GM06990 (cell line): ENCODE results near the gene DCANP1.

Experiments used
- DNase-seq: peaks from one replicate; pipeline ENCODE4 v3.0.0-alpha.2; 2011; ENCODE audit not compliant: insufficient read length; ENCODE audit errors: extremely low read depth
- H3K27me3 ChIP-seq: replicated peaks from 2 replicates; pipeline ENCODE4 v1.6.0; 2011; ENCODE audit warnings: low read length; ENCODE audit not compliant: control insufficient read depth, insufficient read depth
- H3K36me3 ChIP-seq: 2 replicates; pipeline ENCODE4 v1.5.1; 2011; ENCODE audit warnings: low read length; ENCODE audit not compliant: control insufficient read depth, insufficient read depth
- H3K4me3 ChIP-seq: replicated peaks from 2 replicates; pipeline ENCODE4 v1.5.1; 2011; ENCODE audit warnings: low read depth, mild to moderate bottlenecking, control low read depth, low read length
- TF ChIP-seq, protein P1 (sequence below): IDR thresholded peaks from 2 replicates; pipeline ENCODE4 v1.5.1; 2011; ENCODE audit warnings: low read length, control low read depth, mild to moderate bottlenecking, inconsistent platforms; ENCODE audit not compliant: insufficient read depth, poor library complexity, severe bottlenecking

Gene DCANP1

DNA sequence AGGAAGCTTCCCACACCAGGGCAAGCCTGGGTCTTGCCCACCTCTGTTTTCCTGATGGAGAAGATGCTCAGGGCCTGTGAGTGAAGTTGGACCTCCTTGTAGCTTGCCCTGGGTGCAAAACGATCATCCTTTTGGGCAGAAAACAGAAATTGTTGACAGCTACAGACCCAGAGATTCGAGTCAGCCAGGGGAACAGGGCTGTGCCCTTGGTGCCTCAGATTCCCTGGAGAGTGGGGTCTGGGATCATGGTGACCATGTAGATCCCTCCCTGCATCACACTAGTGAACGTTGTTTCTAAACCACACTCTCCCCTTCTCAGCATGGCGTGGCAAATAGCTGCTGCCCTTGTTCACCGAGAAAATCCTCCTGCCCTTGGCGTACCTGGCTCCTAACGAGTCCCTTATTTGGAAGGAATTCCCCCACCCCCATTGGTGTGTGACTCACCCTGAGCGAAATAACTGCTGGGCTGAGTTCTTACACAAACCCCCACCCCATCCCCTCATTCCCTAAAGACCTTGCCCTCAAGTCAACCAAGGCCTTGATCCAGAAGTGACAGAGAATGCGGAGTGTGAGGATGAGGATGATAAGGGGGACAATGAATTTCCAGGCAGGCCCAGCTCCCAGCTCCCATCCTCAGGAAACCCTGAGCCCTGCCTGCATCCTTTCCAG lies 1.1 kb upstream of the DCANP1 start:
- TF ChIP-seq, protein P1, sequence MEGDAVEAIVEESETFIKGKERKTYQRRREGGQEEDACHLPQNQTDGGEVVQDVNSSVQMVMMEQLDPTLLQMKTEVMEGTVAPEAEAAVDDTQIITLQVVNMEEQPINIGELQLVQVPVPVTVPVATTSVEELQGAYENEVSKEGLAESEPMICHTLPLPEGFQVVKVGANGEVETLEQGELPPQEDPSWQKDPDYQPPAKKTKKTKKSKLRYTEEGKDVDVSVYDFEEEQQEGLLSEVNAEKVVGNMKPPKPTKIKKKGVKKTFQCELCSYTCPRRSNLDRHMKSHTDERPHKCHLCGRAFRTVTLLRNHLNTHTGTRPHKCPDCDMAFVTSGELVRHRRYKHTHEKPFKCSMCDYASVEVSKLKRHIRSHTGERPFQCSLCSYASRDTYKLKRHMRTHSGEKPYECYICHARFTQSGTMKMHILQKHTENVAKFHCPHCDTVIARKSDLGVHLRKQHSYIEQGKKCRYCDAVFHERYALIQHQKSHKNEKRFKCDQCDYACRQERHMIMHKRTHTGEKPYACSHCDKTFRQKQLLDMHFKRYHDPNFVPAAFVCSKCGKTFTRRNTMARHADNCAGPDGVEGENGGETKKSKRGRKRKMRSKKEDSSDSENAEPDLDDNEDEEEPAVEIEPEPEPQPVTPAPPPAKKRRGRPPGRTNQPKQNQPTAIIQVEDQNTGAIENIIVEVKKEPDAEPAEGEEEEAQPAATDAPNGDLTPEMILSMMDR: no peak
- DNase-seq: no peak
- Histone ChIP-seq H3K4me3 (no peak overlapping the region), H3K27me3 (no peaks in the 10 kb centered on the region), H3K36me3 (no peaks in the 10 kb centered on the region)

DNA sequence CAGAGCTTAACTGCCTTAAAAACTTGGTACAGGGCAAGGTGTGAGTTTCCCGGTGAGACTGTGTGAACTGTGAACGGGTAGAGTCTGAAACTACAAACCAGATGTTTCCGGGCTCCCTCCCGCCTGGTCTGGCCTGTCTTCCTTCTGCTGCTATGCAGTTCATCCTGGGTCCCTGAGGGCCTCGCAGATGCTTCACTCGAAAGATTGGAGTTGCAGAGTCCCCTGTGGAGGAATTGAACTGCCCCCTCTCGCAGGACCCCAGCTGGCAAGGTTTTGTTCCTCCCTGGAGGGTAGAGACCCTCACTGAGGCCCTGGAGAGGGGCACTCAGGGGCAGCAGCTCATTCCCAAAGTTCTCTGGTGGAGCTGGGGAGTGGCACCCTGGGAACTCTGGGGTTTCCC lies 533 bp downstream of the DCANP1 start:
- no peaks in the 10 kb centered on the region for H3K36me3 ChIP-seq
- TF ChIP-seq, protein P1: no peak
- no peak for DNase-seq
- H3K4me3 ChIP-seq: no peak overlapping the region
- H3K27me3 ChIP-seq: no peaks in the 10 kb centered on the region

DNA sequence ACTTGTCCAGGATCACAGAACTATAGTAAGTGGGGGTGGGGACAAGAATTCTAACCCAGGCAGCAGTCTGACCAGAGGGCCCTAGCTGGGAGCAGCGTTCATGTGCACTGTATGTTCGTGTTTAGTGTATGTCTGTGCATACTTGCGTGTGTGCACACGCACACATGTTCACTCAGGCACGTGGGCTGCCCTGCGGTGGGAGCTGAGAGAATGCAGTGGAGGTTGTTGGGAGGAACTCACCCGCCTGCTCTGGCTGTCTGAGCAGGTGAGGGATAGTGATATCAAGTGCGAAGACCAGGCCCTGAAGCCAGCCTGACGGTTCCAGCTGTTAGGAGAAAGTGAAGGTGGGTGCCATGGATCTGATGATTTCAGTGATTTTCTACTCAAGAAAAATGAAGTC lies 942 bp downstream of the DCANP1 start:
- no peaks in the 10 kb centered on the region for H3K36me3 ChIP-seq
- H3K4me3 ChIP-seq: no peak overlapping the region
- TF ChIP-seq, protein P1: no peak
- DNase-seq: no peak
- H3K27me3 ChIP-seq: no peaks in the 10 kb centered on the region

DNA sequence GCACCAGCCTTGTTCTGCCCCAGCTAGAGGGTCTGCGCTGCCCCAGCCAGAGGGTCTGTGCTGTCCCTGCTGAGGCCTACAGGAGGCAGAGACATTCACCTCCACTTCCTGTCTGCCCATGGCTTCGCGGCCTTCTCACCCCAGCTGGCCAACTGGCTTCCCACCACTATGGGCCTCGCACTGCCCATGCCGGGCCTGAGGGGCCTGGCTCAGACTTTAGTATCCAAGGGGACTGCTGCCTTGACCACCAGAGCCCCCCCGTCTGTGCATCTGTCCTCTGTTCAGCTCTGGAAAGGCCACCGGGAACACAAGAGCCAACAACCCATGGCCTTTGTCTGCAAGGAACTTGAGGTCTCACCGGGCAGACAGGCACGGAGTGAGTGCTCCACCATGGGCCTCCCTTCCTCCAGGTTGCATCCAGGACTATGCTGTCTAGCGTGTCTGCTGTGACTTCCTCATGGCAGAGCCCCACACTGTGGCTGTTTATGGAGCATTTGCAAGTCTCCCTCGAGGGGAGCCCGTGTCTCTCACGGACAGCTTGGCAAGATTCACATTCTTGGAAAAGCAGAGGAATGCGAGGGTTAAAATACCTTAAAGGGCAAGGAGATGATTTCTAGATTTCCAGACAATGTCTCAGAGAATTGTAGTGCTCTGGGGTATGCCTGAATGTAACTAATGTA lies 1.7 kb downstream of the DCANP1 start:
- H3K4me3 ChIP-seq: no peak overlapping the region
- DNase-seq: no peak
- H3K36me3 ChIP-seq: no peaks in the 10 kb centered on the region
- TF ChIP-seq, protein P1: no peak
- no peaks in the 10 kb centered on the region for H3K27me3 ChIP-seq

DNA sequence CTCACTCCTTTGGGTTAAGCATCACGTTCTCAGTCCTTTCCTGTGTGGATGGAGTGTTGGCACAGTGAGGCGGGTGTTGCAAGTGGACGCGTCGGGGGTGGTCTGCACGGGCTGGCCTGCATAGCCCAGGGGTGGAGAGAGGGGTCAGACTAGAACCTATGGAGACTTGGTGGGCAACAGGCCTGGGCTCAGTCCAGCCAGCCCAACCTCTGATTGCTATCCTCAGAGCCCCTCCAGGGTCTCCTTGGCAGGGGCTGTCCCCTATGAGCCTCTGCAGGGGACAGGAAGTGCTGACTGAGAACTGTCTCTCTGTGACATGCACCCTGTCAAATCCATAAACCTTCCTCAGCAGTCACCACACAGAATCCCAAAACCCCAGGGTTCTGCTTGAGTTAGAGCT lies 2.3 kb downstream of the DCANP1 start:
- TF ChIP-seq, protein P1: no peak
- DNase-seq: no peak
- Histone ChIP-seq H3K27me3 (no peaks in the 10 kb centered on the region), H3K4me3 (no peak overlapping the region), H3K36me3 (no peaks in the 10 kb centered on the region)

DNA sequence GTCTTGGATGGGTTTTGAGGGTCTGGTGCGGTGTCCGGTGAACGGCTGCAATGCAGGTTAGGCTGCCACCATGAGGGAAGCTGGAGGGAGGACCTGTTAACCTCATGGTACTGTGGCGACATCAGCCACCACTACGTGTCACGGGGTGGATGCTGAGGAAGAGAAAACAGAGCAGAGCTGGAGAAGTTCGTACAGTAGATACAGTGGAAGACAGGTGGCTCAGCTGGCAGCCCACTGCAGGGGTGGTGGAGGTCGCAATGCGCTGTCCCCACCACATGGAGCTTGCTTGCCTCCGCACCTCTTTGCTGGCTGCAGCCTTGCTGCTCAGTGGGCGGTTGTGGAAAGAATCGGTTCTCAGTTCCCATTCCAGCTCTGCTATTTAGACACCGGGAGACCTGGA lies 2.8 kb downstream of the DCANP1 start:
- Histone ChIP-seq H3K36me3 (no peaks in the 10 kb centered on the region), H3K27me3 (no peaks in the 10 kb centered on the region), H3K4me3 (no peak overlapping the region)
- TF ChIP-seq, protein P1: no peak
- no peak for DNase-seq
